ENCODE data around the gene EZR.
"Not testable (repeated sequence)": the region's sequence is repeated elsewhere in the genome, so short reads cannot be mapped to it uniquely, and the experiment has no call there.

The EZR gene

GRCh38 chr6:158840465-158840864, 21.3 kb upstream of the EZR start:
- DNase-seq = no peak

- DNase-seq = no peak
Observed at GRCh38 chr6:158839796-158840195, 20.6 kb upstream of the EZR start.

- not testable (repeated sequence) for DNase-seq
Observed at GRCh38 chr6:158838790-158839189, 19.6 kb upstream of the EZR start.

DNA sequence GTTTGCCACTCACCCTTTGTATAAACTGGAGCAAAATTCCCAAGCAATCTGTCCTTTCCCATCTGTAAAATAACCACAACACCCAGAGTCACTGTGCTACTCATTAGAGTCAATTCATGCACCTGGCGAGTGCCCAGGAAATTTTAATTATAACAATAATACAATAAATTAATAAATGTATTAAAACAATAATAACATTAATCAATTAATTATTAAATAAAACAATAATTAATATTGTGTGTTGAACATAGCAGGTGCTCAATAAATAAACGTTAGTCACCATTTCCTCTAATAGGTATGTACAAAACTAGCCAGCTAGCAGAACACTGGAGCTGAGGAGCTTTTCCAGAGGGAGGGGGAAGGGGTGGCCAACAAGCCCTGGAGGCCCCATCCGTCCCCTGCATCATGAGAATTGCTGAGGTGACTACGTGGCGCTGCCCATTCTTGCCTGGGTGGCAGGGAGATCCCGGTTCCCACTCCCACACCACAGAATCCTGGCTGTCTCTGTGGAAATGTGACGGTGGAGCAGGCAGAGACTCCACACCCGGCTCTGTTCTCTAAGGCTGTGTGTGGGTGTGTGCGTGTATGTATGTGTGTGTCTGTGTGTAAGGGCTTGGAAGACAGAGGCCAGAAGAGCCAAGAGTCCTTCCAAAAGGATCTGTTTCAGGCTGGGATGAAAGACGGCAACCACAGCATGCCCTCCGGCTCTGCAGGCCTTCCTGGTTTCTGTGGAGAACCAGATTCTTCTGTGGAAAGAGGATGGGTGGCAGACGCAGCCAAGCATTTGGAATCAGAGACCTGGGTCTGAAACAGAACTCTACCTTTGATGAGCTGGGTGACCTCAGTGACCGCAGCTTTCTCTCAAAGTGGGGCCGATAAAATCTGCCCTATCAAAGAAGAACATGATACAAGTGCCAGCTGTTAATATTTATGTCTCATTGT, 18.8 kb upstream of the EZR start:
- DNase-seq = no peak

- no peak for DNase-seq
Observed at GRCh38 chr6:158836625-158837311, 17.6 kb upstream of the EZR start.

- no peak for DNase-seq
Observed at GRCh38 chr6:158835616-158836221, 16.6 kb upstream of the EZR start.

DNA sequence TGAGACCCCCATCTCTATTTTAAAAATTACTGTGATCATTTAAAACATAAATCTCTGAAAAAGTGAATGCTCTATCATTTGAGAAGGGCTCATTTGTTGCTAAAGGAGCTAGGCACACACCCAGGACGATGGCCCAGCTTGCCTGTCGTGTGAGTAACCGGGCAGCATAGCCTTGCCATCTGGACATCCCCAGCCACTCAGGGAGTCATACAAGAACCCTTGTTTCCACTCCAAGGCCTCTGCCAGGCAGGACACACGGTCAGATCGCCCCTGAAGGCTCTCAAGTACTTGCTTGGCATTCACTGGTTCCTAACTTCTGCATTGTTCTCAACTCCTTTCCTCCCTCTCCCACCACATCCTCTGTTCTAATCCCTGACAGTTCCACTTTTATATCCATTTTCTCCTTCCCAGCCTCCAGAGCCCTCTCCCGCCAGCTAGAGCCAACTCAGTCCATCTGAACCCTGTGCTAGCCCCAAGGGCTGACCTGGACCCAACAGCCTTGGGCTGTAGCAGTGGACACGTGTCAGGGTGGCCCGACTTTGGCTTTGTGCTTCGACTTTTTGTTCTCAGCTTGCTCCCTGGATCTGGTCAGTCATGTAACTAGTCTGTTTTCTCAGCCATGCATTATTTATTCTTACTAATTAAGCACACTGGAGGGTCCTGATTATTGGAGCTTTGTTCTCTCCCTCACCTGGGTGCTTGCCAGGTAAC, 15.7 kb upstream of the EZR start:
- DNase-seq = no peak

DNA sequence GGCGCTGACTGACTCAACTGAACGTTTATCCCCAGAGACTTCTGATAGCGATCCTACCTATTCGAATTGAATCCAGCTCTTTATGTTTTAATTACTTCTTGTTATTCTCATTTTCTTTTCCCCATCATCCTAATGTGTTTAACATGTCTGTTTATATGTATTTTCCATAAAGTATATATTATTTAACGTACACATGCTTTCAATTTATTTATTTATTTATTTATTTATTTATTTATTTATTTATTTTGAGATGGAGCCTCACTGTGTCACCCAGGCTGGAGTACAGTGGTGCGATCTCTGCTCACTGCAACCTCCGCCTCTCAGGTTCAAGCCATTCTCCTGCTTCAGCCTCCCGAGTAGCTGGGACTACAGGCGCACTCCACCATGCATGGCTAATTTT, 13.6 kb upstream of the EZR start:
- DNase-seq = not testable (repeated sequence)

GRCh38 chr6:158832026-158832425, 12.9 kb upstream of the EZR start:
- DNase-seq = no peak

DNA sequence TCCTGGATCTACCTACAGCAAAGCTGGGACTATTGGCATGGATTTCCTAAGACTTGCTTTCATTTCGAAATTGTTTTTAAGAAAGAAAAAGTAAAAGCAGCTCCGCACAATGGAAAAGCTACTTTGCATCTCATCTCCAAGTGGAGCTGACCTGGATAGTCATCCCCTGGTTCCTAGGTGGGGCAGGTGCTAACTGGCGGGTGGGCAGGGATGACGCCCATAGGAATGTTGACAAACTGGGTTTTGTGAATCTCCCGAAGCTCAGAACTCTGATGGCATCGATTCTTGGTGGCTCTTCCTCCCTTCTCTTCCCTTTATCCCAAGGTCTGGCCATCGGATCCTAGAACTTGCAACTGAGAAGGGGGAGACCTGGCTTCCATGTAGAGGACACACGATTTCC, 12.4 kb upstream of the EZR start:
- DNase-seq = no peak

GRCh38 chr6:158830736-158831135, 11.6 kb upstream of the EZR start:
- no peak for DNase-seq

GRCh38 chr6:158828807-158829206, 9.6 kb upstream of the EZR start:
- DNase-seq = no peak

GRCh38 chr6:158826819-158827501, 7.8 kb upstream of the EZR start:
- DNase-seq = no peak

DNA sequence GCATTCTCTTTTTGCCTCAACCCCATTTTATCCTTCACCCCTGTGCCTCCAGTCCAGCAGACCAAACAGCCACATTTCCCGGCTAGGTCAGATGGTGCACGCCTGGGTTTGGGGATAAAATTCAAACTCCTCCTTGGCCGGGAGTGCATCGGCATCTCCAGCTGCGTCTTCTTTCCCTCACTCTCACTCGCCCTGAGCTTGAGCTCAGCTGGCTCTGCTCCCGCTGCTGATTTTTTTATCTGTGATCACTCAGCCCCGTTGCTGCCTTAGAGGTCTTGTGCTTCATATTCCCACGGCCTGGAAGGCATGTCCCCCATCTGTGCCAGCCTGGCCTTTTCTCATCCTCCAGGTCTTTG, 6.8 kb upstream of the EZR start:
- no peak for DNase-seq

- no peak for DNase-seq
Observed at GRCh38 chr6:158825038-158825950, 6.1 kb upstream of the EZR start.

DNA sequence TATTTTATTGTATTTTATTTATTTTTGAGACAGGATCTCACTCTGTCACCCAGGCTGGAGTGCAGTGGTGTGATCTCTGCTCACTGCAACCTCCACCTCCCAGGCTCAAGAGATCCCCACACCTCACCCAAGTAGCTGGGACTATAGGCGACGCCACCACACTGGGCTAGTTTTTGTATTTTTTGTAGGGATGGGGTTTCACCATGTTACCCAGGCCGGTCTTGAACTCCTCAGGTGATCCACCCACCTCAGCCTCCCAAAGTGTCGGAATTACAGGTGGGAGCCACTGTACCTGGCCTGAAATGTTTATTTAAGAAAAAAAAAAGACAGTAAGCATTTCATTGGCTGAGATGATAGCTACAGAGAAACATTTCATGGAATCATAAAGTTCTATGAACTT, 4.4 kb upstream of the EZR start:
- not testable (repeated sequence) for DNase-seq

- DNase-seq = no peak
Observed at GRCh38 chr6:158819977-158820622, 932 bp upstream of the EZR start.

GRCh38 chr6:158818581-158819212, 471 bp downstream of the EZR start:
- DNase-seq = no peak

- DNase-seq = no peak
Observed at GRCh38 chr6:158817728-158818580, 1.2 kb downstream of the EZR start.

All from NCI-H1417 treated with DMSO at 0.1 percent for 48 hours (cell line).